Fibroblast of lung (primary cell): ENCODE data around the gene TGM6. TPM values are rescaled to one million over a fixed set of nuclear protein-coding genes. Genes with fewer than 3 reads are reported as not detected.
A peak's percentile ranks its signal among the peaks of the same experiment; 100 is the strongest.

Experiments used
- DNase-seq, 2 donors: peaks; one replicate each; pipeline versions ENCODE4 v3.0.0 to v3.0.0-alpha.2; 2010; ENCODE audit warnings: low read depth in 2 of 2
- H2AFZ ChIP-seq: 2 replicates; pipeline ENCODE4 v1.5.1; 2012; ENCODE audit warnings: low read length, control low read depth, inconsistent platforms
- H3K27ac ChIP-seq: 2 replicates; pipeline ENCODE4 v1.5.1; 2011; ENCODE audit warnings: low read length, control low read depth; ENCODE audit not compliant: insufficient read depth
- H3K27me3 ChIP-seq: 2 replicates; pipeline ENCODE4 v1.5.1; 2011; ENCODE audit warnings: mild to moderate bottlenecking, low read length; ENCODE audit not compliant: control insufficient read depth, insufficient read depth
- H3K36me3 ChIP-seq: 2 replicates; pipeline ENCODE4 v1.5.1; 2011; ENCODE audit warnings: low read length; ENCODE audit not compliant: control insufficient read depth, insufficient read depth
- H3K4me1 ChIP-seq: 2 replicates; pipeline ENCODE4 v1.5.1; 2011; ENCODE audit warnings: low read length; ENCODE audit not compliant: control insufficient read depth, insufficient read depth; ENCODE audit errors: extremely low read depth
- H3K4me2 ChIP-seq: 2 replicates; pipeline ENCODE4 v1.5.1; 2011; ENCODE audit warnings: low read length, control low read depth; ENCODE audit not compliant: insufficient read depth; ENCODE audit errors: extremely low read depth
- H3K4me3 ChIP-seq, 4 experiments: fragments of 200-600 bp in 1 of 4; sonication (generic) in 1 of 4; replicated peaks in 1 of 4; 2 replicates each; pipeline ENCODE4 v1.5.1; 2011 to 2016; ENCODE audit warnings: low read length in 4 of 4, low read depth in 3 of 4, mild to moderate bottlenecking in 3 of 4, control low read depth in 2 of 4, inconsistent platforms in 1 of 4, mixed read lengths in 1 of 4; ENCODE audit not compliant: insufficient read depth in 1 of 4; ENCODE audit errors: control extremely low read depth in 1 of 4
- H3K79me2 ChIP-seq: 2 replicates; pipeline ENCODE4 v1.5.1; 2012; ENCODE audit warnings: mild to moderate bottlenecking, low read length, inconsistent platforms; ENCODE audit not compliant: control insufficient read depth, insufficient read depth
- H3K9ac ChIP-seq: 2 replicates; pipeline ENCODE4 v1.5.1; 2011; ENCODE audit warnings: mild to moderate bottlenecking, low read length, control low read depth; ENCODE audit not compliant: insufficient read depth
- H3K9me3 ChIP-seq: 2 replicates; pipeline ENCODE4 v1.5.1; 2012; ENCODE audit warnings: low read depth, low read length; ENCODE audit not compliant: control insufficient read depth, insufficient read depth
- H4K20me1 ChIP-seq: 2 replicates; pipeline ENCODE4 v1.5.1; 2011; ENCODE audit warnings: low read length; ENCODE audit not compliant: control insufficient read depth, insufficient read depth; ENCODE audit errors: extremely low read depth
- EZH2 ChIP-seq: IDR thresholded peaks from 2 replicates; pipeline ENCODE4 v1.5.1; 2012; ENCODE audit warnings: low read length, control low read depth, mild to moderate bottlenecking; ENCODE audit errors: missing control alignments
- polyA plus RNA-seq, 2 donors: library from polyadenylated mRNA; depleted of rRNA in 1 of 2; stranded (reverse) in 1 of 2; unstranded in 1 of 2; fragments of >200 nt; gene quantifications; 2 replicates each; pipeline ENCODE4 v1.2.1, GENCODE V29; 2011 to 2012; ENCODE audit warnings: missing spikeins in 1 of 2
- total RNA-seq: library from RNA; depleted of rRNA; stranded (reverse); fragments of >200 nt; gene quantifications from 2 replicates; pipeline ENCODE4 v1.2.1, GENCODE V29; 2014
- TF ChIP-seq, protein P1 (sequence below), 2 donors: IDR thresholded peaks in 1 of 2; conservative IDR thresholded peaks in 1 of 2; 1 replicate in 1 of 2; 2 replicates in 1 of 2; pipeline ENCODE4 v1.5.1; 2011 to 2012; ENCODE audit warnings: low read length in 2 of 2, control low read depth in 1 of 2, inconsistent platforms in 1 of 2, low read depth in 1 of 2, mild to moderate bottlenecking in 1 of 2

The TGM6 gene
- total and polyA plus RNA-seq, 2 donors (not counting 1 experiment from before 2014, with no cell fraction given) = not detected

DNA sequence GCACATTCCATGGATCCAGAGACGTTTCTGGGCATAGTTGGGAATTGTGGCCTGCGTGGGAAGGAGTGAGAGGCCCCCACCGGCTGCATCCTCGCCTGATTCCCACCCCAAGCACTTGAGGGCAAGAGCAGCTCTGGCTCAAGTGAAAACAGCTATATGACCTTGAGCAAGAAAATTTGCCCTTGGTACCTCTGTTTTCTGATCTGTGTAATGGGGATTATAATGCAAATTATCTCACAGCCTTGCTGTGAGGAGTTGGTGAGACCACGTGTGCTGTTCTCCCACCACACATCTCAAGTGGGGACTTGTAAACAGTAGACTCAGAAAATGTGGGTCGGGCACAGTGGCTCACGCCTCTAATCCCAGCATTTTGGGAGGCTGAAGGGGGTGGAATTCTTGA, 602 bp downstream of the TGM6 start:
- TF ChIP-seq EZH2 = no peak
- TF ChIP-seq, protein P1, sequence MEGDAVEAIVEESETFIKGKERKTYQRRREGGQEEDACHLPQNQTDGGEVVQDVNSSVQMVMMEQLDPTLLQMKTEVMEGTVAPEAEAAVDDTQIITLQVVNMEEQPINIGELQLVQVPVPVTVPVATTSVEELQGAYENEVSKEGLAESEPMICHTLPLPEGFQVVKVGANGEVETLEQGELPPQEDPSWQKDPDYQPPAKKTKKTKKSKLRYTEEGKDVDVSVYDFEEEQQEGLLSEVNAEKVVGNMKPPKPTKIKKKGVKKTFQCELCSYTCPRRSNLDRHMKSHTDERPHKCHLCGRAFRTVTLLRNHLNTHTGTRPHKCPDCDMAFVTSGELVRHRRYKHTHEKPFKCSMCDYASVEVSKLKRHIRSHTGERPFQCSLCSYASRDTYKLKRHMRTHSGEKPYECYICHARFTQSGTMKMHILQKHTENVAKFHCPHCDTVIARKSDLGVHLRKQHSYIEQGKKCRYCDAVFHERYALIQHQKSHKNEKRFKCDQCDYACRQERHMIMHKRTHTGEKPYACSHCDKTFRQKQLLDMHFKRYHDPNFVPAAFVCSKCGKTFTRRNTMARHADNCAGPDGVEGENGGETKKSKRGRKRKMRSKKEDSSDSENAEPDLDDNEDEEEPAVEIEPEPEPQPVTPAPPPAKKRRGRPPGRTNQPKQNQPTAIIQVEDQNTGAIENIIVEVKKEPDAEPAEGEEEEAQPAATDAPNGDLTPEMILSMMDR (conservative IDR thresholded peaks at IDR 0.05 in 1 of 2, IDR thresholded peaks at IDR 0.05 in 1 of 2; ENCODE audit: low read depth in 1 of 2, low read length in 2 of 2) = no peak
- Histone ChIP-seq H3K9ac (no peak overlapping the region), H3K36me3 (no peaks in the 10 kb centered on the region), H3K9me3 (no peaks in the 10 kb centered on the region), H3K4me1 (no peaks in the 10 kb centered on the region), H2AFZ (no peak overlapping the region), H3K27ac (no peak overlapping the region), H3K27me3 (no peaks in the 10 kb centered on the region), H3K4me3 (no peak overlapping the region), H3K4me2 (no peak overlapping the region), H4K20me1 (no peaks in the 10 kb centered on the region), H3K79me2 (no peaks in the 10 kb centered on the region)
- DNase-seq = no peak

GRCh38 chr20:2382833-2383232, 2.1 kb downstream of the TGM6 start:
- Histone ChIP-seq H3K27me3 (no peaks in the 10 kb centered on the region), H3K9me3 (no peaks in the 10 kb centered on the region), H3K27ac (no peak overlapping the region), H2AFZ (no peak overlapping the region), H3K9ac (no peak overlapping the region), H4K20me1 (no peaks in the 10 kb centered on the region), H3K4me3 (no peak overlapping the region), H3K36me3 (no peaks in the 10 kb centered on the region), H3K79me2 (no peaks in the 10 kb centered on the region), H3K4me1 (no peaks in the 10 kb centered on the region), H3K4me2 (no peak overlapping the region)
- TF ChIP-seq, protein P1 (conservative IDR thresholded peaks at IDR 0.05 in 1 of 2, IDR thresholded peaks at IDR 0.05 in 1 of 2; ENCODE audit: low read depth in 1 of 2, low read length in 2 of 2) = no peak
- DNase-seq = peak in 1 of 2 donors; percentile 28

GRCh38 chr20:2385026-2385425, 4.3 kb downstream of the TGM6 start:
- no peak for TF ChIP-seq EZH2
- TF ChIP-seq, protein P1 (conservative IDR thresholded peaks at IDR 0.05 in 1 of 2, IDR thresholded peaks at IDR 0.05 in 1 of 2; ENCODE audit: low read depth in 1 of 2, low read length in 2 of 2) = no peak
- Histone ChIP-seq H3K9me3 (no peaks in the 10 kb centered on the region), H3K36me3 (no peaks in the 10 kb centered on the region), H3K9ac (no peak overlapping the region), H3K27me3 (no peaks in the 10 kb centered on the region), H3K27ac (no peak overlapping the region), H3K79me2 (no peaks in the 10 kb centered on the region), H3K4me3 (no peak overlapping the region), H2AFZ (no peak overlapping the region), H4K20me1 (no peaks in the 10 kb centered on the region), H3K4me2 (no peak overlapping the region), H3K4me1 (no peaks in the 10 kb centered on the region)
- DNase-seq = peak in 1 of 2 donors; percentile 52
